Transverse colon (tissue), 3 donors: ENCODE measurements around the gene HSPG2.

ENCODE experiments used
- CTCF ChIP-seq, 5 experiments: fragments of 200-600 bp in 3 of 5; fragments of 450-650 bp in 2 of 5; sonication (generic) in 3 of 5; IDR thresholded peaks; 1 replicate in 2 of 5; 2 replicates in 3 of 5; pipeline ENCODE4 v1.5.1; 2016 to 2017; ENCODE audit warnings: antibody characterized with exemption in 5 of 5, inconsistent platforms in 3 of 5, mild to moderate bottlenecking in 2 of 5, moderate library complexity in 1 of 5
- EP300 ChIP-seq: sonication (generic); formaldehyde crosslinking; IDR thresholded peaks from one replicate; pipeline ENCODE4 v1.6.1; 2017; ENCODE audit warnings: antibody characterized with exemption, low read depth
- POLR2A ChIP-seq: fragments of 450-650 bp; IDR thresholded peaks from one replicate; pipeline ENCODE4 v1.6.1; 2016; ENCODE audit warnings: antibody characterized with exemption, mild to moderate bottlenecking, moderate library complexity

- no peak for TF ChIP-seq POLR2A
- TF ChIP-seq CTCF (IDR thresholded peaks at IDR 0.05): no peak
- no peak for TF ChIP-seq EP300
These were observed 73.1 kb downstream of the HSPG2 start for GRCh38 chr1:21863981-21864380.
